Measurements from ENCODE around the gene USH2A.

- TF ChIP-seq CTCF (IDR thresholded peaks at IDR 0.05), result no peak
- TF ChIP-seq POLR2A (IDR thresholded peaks at IDR 0.05), result no peak
These were observed 236.4 kb downstream of the USH2A start for GRCh38 chr1:216186816-216187215.

Measured in testis (tissue), 2 donors.